HUDEP-2 (cell line): Measurements from ENCODE around the gene HAAO.
A peak's percentile ranks its signal among the peaks of the same experiment; 100 is the strongest.

Experiments
- DNase-seq, 76 experiments: peaks; one replicate each; lab custom pipeline; 2025; ENCODE audit not compliant: unreplicated experiment in 76 of 76; lab: John Stamatoyannopoulos, UW

Gene HAAO

GRCh38 chr2:42770288-42771131, 21.9 kb downstream of the HAAO start:
- peak in 8 of 76 experiments; percentile 2 to 26 (median 8) for DNase-seq

DNA sequence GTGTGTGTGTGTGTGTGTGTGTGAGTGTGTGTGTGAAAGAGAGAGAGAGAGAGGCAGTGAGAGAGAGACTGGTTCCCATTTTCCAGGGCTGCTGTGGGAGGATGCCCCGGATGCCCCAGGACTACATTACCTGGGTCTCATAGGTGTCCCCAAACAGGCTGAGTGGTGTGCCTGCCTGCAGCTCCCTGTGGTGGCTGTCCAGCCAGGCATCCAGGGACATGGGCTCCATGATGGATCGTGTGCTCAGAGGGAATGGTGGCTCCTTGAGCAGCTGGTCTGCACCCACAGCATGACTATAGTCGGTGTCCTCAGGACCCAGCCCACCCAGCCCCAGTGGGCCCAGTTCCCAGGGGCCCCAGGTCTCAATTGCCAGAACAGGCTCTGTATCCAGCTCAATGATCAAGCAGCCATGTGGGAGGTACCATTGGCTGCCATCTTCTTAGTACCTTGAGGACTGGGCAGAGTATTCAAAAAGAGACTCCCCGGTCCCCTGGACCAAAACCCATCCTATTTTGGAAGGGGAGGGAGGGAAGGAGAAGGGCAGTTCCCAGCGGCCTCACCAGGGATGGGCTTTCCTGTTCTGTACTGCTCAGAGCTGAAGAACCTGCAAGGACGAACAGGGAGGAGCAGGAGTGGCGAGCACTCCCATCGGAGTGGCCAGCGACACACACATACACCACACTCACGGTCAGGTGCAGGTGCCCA, 22.6 kb downstream of the HAAO start:
- no peak for DNase-seq

- no peak for DNase-seq
These were observed 23.6 kb downstream of the HAAO start for GRCh38 chr2:42768706-42769256.

GRCh38 chr2:42767899-42768705, 24.3 kb downstream of the HAAO start:
- no peak for DNase-seq

- DNase-seq, result no peak
These were observed 25.1 kb downstream of the HAAO start for GRCh38 chr2:42767080-42767898.

DNA sequence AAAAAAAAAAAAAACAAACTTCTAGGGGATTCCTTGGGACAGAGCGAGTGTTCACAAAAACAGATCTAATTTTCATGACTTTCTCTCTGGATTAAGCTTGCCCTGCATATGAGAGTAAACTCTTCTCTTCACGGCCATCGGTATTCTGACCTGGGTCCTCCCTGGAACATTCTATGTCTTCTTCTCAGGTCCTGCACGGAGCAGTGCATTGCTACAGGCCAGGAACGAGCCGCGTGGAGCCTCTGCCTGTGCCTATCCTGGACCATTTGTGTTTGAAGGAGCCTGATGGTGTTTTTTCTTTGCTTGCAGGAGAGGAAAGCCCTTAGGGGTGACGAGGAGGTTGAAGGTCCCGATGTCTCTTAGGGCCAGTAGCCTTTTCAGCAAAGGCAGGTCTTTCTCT, 26.7 kb downstream of the HAAO start:
- DNase-seq, result no peak

DNA sequence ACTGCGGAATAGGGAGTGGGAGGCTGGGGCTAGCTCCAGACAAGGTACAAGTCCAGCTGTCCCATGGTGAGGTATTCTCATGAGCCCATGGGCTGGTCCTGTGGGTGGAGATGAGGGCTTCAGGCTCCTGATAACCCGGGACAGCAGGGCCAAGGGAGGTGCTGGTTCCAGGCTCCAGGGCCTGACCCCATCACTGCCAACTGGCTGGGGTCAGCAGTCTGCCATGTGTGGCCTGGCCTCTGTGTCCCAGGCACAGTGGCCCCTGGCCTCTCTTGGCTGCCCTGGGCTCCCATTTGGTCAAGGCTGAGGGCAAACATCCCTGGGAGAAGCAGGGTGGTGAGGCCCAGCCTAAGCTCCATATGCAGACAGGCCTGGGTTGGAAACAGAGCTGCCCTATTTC, 27.5 kb downstream of the HAAO start:
- no peak for DNase-seq

- DNase-seq, result no peak
These were observed 28.3 kb downstream of the HAAO start, which contains the start of gene OXER1 for GRCh38 chr2:42764096-42764495. TSS of gene OXER1 (minus strand) at chr2:42764135. CDS start at chr2:42764062, 73 bp downstream.

GRCh38 chr2:42762823-42763804, 29.3 kb downstream of the HAAO start:
- DNase-seq, result no peak

- DNase-seq, result no peak
These were observed 30.2 kb downstream of the HAAO start for GRCh38 chr2:42762155-42762554.

- no peak for DNase-seq
These were observed 30.8 kb downstream of the HAAO start for GRCh38 chr2:42761554-42761953.

- no peak for DNase-seq
These were observed 33.6 kb downstream of the HAAO start for GRCh38 chr2:42758751-42759150.

DNA sequence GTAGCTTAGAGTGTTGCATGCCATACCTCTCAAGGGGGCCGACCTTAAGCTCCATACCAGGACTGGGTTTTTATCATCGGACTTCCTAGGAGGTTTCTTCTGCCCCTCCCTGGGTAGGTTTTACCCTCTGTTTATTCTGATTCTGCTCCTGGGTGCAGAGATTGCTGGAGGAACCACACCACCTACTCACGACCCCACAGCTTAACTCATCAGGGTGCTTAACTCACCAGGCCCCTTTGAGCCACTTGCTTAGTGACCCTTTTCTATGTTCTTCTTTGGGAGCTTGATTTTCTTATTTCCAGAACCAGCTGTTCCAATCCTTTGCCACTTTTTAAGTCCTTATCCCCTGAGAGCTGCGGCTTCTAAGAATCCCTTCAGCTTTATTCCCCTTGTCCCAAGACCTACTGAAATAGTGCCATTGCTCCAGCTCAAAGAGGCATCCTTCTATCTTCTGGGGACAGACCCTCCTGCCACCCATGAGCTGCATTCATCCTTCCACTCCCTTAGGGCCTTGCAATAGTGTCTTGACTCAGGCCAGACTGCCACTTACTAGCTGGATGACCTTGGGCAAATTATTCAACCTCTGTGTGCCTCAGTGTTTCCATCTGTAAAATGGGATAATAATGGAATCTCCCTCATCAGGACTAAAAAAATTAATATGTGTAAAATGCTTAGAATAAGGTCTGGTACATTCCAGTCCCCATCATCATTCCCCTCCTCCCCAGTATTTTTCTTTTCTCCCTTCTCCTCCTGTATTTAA, 34.2 kb downstream of the HAAO start:
- DNase-seq, result no peak

GRCh38 chr2:42756966-42757513, 35.3 kb downstream of the HAAO start:
- DNase-seq, result no peak

GRCh38 chr2:42756150-42756775, 36.1 kb downstream of the HAAO start:
- no peak for DNase-seq

GRCh38 chr2:42755191-42755880, 37.0 kb downstream of the HAAO start:
- no peak for DNase-seq

GRCh38 chr2:42754776-42755140, 37.6 kb downstream of the HAAO start:
- no peak for DNase-seq
